DMS153 treated with DMSO at 0.1 percent for 48 hours (cell line): ENCODE results near the gene SYNJ2.

ENCODE experiments used
- DNase-seq: peaks from one replicate; lab custom pipeline; 2025; ENCODE audit not compliant: unreplicated experiment; lab: John Stamatoyannopoulos, UW

Gene SYNJ2

GRCh38 chr6:158071121-158072082 lies 89.7 kb downstream of the SYNJ2 start:
- no peak for DNase-seq

- peak; percentile 61 for DNase-seq
These were observed 90.5 kb downstream of the SYNJ2 start for GRCh38 chr6:158072083-158072721.

- no peak for DNase-seq
These were observed 92.1 kb downstream of the SYNJ2 start for GRCh38 chr6:158073776-158074175.

- no peak for DNase-seq
These were observed 94.9 kb downstream of the SYNJ2 start for GRCh38 chr6:158076548-158076947.

- DNase-seq: no peak
These were observed 96.0 kb downstream of the SYNJ2 start for GRCh38 chr6:158077676-158078075.

GRCh38 chr6:158078320-158078719 lies 96.7 kb downstream of the SYNJ2 start:
- DNase-seq: no peak

GRCh38 chr6:158080849-158081656 lies 99.4 kb downstream of the SYNJ2 start:
- DNase-seq: no peak

- no peak for DNase-seq
These were observed 99.9 kb downstream of the SYNJ2 start for GRCh38 chr6:158081657-158081935.

GRCh38 chr6:158083455-158084325 lies 102.0 kb downstream of the SYNJ2 start:
- no peak for DNase-seq

GRCh38 chr6:158085261-158086053 lies 103.8 kb downstream of the SYNJ2 start:
- no peak for DNase-seq

GRCh38 chr6:158086054-158086503 lies 104.4 kb downstream of the SYNJ2 start:
- no peak for DNase-seq

- DNase-seq: no peak
These were observed 105.0 kb downstream of the SYNJ2 start for GRCh38 chr6:158086504-158087223.

- no peak for DNase-seq
These were observed 105.7 kb downstream of the SYNJ2 start for GRCh38 chr6:158087224-158087867.

- no peak for DNase-seq
These were observed 111.1 kb downstream of the SYNJ2 start for GRCh38 chr6:158092806-158093205.

GRCh38 chr6:158095031-158095430 lies 113.4 kb downstream of the SYNJ2 start:
- DNase-seq: no peak

- no peak for DNase-seq
These were observed 114.0 kb downstream of the SYNJ2 start for GRCh38 chr6:158095671-158096070.

- no peak for DNase-seq
These were observed 121.6 kb downstream of the SYNJ2 start for GRCh38 chr6:158103228-158103627.

- DNase-seq: no peak
These were observed 123.0 kb downstream of the SYNJ2 start for GRCh38 chr6:158104696-158105095.

GRCh38 chr6:158109748-158110147 lies 128.1 kb downstream of the SYNJ2 start:
- DNase-seq: no peak
